ENCODE measurements around the gene VPS26C. TPM values are rescaled to one million over a fixed set of nuclear protein-coding genes. Genes with fewer than 3 reads are reported as not detected.
A peak's percentile ranks its signal among the peaks of the same experiment; 100 is the strongest.

Gene VPS26C
- total and polyA plus RNA-seq, 9 of the 15 experiments (the other 6 are each of a cell fraction or from before 2014, with no cell fraction given): 32.8 to 48.7 (median 42.1) TPM

DNA sequence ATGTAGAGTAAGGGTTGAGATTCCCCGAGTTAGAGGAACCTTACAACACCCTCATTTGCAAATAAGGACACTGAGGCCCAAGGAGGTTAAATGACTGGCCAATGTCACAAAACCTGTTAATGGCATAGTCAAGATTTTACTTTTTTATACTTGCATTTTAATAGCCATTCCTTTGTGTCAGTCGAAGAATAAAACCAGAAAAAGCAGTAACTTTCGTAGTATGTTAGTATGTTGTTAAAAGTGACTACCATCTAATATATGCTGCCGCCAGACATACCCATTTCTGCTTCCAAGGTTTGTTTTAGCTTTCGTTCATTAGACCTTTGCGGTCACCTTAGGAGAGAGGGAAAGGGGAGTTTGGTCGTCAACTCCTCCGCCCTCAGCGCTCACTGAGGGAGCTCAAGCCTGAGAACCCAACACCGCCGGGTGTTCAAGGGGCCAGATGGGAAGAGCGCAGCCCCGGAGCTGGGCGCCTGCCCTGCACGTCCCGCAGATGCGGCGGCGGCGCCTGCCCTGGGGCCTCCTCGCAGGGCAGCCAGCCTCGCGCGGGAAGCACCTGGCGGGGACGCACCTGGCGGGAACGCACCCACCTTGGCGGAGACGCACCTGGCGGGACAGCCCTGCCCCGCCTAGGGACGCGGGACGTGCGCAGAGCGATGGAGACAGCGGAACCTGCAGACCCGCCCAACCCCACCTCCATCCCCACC is 466 bp downstream of the VPS26C start (continued):
- TF ChIP-seq ZNF121 (CRISPR knock-in tag; conservative IDR thresholded peaks at IDR 0.05) (peak; percentile 5; the same call in 1 of the 2 replicates), GTF2A2 (tag; IDR thresholded peaks at IDR 0.05) (no peak), CSDE1 (IDR thresholded peaks at IDR 0.05) (no peak)

DNA sequence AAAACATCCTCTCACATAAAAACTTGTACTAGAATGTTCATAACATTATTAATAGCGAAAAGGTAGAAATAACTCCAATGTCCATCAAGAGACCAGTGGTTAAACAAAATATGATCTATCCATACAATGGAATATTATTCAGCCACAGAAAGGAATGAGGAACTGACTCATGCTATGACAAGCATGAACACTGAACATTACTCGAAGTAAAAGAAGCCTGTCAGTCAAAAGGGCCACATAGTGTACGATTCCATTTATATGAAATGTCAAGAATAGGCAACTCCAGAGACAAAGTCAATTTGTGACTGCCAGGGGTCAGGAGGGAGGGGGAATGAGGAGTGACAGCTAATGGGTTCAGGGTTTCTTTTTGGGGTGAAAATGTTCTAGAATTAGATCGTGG is 2.3 kb downstream of the VPS26C start:
- Histone ChIP-seq H3K79me2 (ENCODE audit: control insufficient read depth, insufficient read depth, low read length) (peaks cover 82% of the 10 kb centered on the region), H3K4me2 (ENCODE audit: insufficient read depth, low read length) (0 out of 2 replicates have a peak overlapping the region, but pooled peaks have one; percentile 11), H3K9me3 (replicated peaks; ENCODE audit: control insufficient read depth, insufficient read depth, low read depth, low read length) (no peaks in the 10 kb centered on the region), H3K9ac (ENCODE audit: insufficient read depth in 1 of 2, low read depth in 2 of 2, low read length in 2 of 2) (no peak overlapping the region; a peak in 1 of 4 replicates), H4K20me1 (replicated peaks; ENCODE audit: control insufficient read depth, insufficient read depth, low read length) (no peaks in the 10 kb centered on the region), H3K36me3 (ENCODE audit: control insufficient read depth, insufficient read depth, low read length) (peaks cover 29% of the 10 kb centered on the region; the same call in 2 of the 3 replicates), H3K9me1 (ENCODE audit: control insufficient read depth, insufficient read depth, low read length) (no peaks in the 10 kb centered on the region), H2AFZ (ENCODE audit: low read depth, low read length) (no peak overlapping the region), H3K27ac (ENCODE audit: extremely low read depth, low read depth, low read length) (0 out of 3 replicates have a peak overlapping the region, but pooled peaks have one; percentile 2), H3K27me3 (ENCODE audit: control insufficient read depth in 2 of 2, insufficient read depth in 2 of 2, low read length in 2 of 2) (no peaks in the 10 kb centered on the region), H3K4me3 (no peak overlapping the region), H3K4me1 (replicated peaks in 1 of 2; ENCODE audit: control insufficient read depth in 2 of 2, insufficient read depth in 2 of 2, low read length in 2 of 2) (peaks cover 25 to 26% of the 10 kb centered on the region in 2 experiments; a peak in 4 of 5 replicates)
- ChIA-PET POLR2A (interaction anchor here (0.7 to 1.3 kb wide), 4 partner anchors 9 to 36 kb away, joined by 3 read pairs; no protein-coding TSS in a partner anchor), CTCF (ENCODE audit: low intra/inter-chr PET ratio) (no interaction called here)
- in situ Hi-C loops (cut with MboI) (no loop called here), intact Hi-C loops (cut with micrococcal nuclease) (loop anchor here (5.0 kb wide), 2 partner anchors 197 to 303 kb away; no protein-coding TSS in a partner anchor)
- DNase-seq (ENCODE audit: extremely low read depth in 1 of 4, low spot score in 3 of 4) (peak in 1 of 4 experiments; percentile 28), ATAC-seq (no peak), FAIRE-seq (no peak)
- 43% methylated on average over 4 of the region's 4 CpGs for WGBS (ENCODE audit: insufficient coverage, low coverage, missing lambda C conversion rate)
- BruUV-seq (replicated peaks): no TSS peak
- no peak for TF ChIP-seq ZBTB8A (IDR thresholded peaks at IDR 0.05; ENCODE audit: partially characterized antibody)
- no peak for TF ChIP-seq NFE2 (IDR thresholded peaks at IDR 0.05; ENCODE audit: low read depth)
- TF ChIP-seq RBFOX2 (IDR thresholded peaks at IDR 0.05; ENCODE audit: low read depth, low read length): peak; percentile 13; the same call in 1 of the 2 replicates
- no peak for TF ChIP-seq ZNF766 (CRISPR knock-in tag; conservative IDR thresholded peaks at IDR 0.05)
- TF ChIP-seq, protein P1, sequence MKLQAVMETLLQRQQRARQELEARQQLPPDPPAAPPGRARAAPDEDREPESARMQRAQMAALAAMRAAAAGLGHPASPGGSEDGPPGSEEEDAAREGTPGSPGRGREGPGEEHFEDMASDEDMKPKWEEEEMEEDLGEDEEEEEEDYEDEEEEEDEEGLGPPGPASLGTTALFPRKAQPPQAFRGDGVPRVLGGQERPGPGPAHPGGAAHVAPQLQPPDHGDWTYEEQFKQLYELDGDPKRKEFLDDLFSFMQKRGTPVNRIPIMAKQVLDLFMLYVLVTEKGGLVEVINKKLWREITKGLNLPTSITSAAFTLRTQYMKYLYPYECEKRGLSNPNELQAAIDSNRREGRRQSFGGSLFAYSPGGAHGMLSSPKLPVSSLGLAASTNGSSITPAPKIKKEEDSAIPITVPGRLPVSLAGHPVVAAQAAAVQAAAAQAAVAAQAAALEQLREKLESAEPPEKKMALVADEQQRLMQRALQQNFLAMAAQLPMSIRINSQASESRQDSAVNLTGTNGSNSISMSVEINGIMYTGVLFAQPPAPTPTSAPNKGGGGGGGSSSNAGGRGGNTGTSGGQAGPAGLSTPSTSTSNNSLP (IDR thresholded peaks at IDR 0.05; ENCODE audit: borderline replicate concordance, low read depth, low read length): no peak
- TF ChIP-seq ZNF589 (CRISPR knock-in tag; IDR thresholded peaks at IDR 0.05; ENCODE audit: low read depth): no peak
- TF ChIP-seq, protein P2, sequence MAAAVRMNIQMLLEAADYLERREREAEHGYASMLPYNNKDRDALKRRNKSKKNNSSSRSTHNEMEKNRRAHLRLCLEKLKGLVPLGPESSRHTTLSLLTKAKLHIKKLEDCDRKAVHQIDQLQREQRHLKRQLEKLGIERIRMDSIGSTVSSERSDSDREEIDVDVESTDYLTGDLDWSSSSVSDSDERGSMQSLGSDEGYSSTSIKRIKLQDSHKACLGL (CRISPR knock-in tag; IDR thresholded peaks at IDR 0.05; ENCODE audit: borderline replicate concordance, poor library complexity, severe bottlenecking): no peak
- no peak for TF ChIP-seq CAMTA2 (CRISPR knock-in tag; conservative IDR thresholded peaks at IDR 0.05)
- no peak for TF ChIP-seq MECOM (CRISPR knock-in tag; IDR thresholded peaks at IDR 0.05)
- peak; percentile 81 for TF ChIP-seq SPI1 (IDR thresholded peaks at IDR 0.05; ENCODE audit: borderline replicate concordance, low read depth, low read length)
- TF ChIP-seq BRCA1 (IDR thresholded peaks at IDR 0.05): no peak
- TF ChIP-seq BRCA1 (CRISPR knock-in tag; IDR thresholded peaks at IDR 0.05): no peak
- 0 out of 2 replicates have a peak, but pooled peaks have one; percentile 34 for TF ChIP-seq BCOR (IDR thresholded peaks at IDR 0.05)
- no peak for TF ChIP-seq COPS2 (conservative IDR thresholded peaks at IDR 0.05)
- TF ChIP-seq, protein P3, sequence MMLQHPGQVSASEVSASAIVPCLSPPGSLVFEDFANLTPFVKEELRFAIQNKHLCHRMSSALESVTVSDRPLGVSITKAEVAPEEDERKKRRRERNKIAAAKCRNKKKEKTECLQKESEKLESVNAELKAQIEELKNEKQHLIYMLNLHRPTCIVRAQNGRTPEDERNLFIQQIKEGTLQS (IDR thresholded peaks at IDR 0.05): peak; percentile 35; the same call in 1 of the 2 replicates
- TF ChIP-seq, protein P3 (CRISPR knock-in tag; conservative IDR thresholded peaks at IDR 0.05): no peak

Measured in K562 (cell line).